ENCODE measurements around the gene KCNJ15. TPM values are rescaled to one million over a fixed set of nuclear protein-coding genes. Genes with fewer than 3 reads are reported as not detected.

The KCNJ15 gene
- total RNA-seq, 3 donors from 2014 or later, result 0.44 to 0.77 TPM; not detected in 1

DNA sequence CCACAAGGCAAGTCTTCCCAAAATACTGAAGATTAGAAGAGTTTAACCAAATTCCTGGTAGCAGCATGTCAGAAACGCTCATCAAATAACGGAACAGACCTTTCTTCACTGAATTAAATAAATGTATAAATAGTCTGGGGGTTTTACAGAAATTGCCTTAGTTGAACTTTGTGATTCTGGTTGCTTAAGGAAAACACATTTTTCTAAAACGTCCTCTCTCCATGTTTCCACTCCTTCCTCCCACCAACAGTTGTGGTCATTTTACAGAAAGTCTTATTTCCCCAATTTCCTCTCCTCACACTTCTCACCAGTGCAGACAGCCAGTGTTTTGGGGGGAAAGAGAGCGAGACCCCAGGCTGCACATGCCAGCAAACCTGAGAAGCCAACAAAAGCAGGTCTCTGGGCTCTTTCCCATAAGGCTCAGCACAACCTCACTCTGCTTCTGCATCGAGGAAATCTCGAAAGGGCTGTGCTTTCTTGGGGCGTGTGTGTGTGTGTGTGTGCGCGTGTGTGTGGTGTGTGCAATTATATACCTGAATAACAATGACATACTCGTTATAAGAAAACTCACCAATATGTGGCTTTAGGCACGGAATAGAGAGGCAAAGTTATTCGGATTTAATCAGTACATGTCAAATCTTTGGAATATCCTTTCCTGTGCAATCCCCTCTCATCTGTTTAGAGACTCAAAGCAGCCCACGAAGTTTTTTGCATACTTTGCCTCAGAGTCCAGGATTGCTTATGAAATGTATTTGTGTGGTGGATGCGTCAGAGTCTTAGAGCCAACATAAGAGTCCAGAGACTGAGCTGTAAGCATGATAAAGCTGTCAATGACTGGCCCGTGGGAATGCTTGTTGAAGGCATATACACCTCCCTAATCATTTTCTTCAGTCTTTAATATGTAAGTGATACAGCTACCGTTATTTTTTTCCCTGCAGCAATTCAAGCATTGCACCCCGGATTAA is 2.0 kb downstream of the KCNJ15 start:
- peak; percentile 22 for ATAC-seq
- TF ChIP-seq, protein P1, sequence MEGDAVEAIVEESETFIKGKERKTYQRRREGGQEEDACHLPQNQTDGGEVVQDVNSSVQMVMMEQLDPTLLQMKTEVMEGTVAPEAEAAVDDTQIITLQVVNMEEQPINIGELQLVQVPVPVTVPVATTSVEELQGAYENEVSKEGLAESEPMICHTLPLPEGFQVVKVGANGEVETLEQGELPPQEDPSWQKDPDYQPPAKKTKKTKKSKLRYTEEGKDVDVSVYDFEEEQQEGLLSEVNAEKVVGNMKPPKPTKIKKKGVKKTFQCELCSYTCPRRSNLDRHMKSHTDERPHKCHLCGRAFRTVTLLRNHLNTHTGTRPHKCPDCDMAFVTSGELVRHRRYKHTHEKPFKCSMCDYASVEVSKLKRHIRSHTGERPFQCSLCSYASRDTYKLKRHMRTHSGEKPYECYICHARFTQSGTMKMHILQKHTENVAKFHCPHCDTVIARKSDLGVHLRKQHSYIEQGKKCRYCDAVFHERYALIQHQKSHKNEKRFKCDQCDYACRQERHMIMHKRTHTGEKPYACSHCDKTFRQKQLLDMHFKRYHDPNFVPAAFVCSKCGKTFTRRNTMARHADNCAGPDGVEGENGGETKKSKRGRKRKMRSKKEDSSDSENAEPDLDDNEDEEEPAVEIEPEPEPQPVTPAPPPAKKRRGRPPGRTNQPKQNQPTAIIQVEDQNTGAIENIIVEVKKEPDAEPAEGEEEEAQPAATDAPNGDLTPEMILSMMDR (IDR thresholded peaks at IDR 0.05), result no peak
- no peak overlapping the region for H3K4me3 ChIP-seq
- no peak for DNase-seq
- H3K4me1 ChIP-seq (ENCODE audit: low read depth), result peaks cover 3% of the 10 kb centered on the region
- no peaks in the 10 kb centered on the region for H3K36me3 ChIP-seq (ENCODE audit: low read depth)
- intact Hi-C loops (cut with DNase I, micrococcal nuclease), result no loop called here
- no peaks in the 10 kb centered on the region for H3K9me3 ChIP-seq

DNA sequence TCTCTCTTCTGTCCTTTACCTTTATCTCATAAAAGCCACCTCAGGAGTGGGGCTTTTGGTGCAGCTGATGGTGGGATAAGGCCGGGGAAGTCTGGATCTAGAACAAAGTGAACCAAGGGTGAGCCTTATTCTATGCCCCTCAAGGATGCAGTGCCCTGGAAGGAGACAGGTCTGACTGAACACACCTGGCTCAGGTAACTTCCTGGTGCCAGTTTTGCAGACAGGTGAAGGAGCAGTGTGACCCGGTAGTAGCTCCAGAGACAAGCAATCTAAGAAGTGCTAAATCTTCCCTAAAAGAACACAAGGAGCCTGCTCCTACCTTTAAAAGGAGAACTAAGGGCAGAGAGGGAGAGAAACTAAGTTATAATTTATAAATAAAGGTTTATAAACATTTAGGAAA is 2.9 kb downstream of the KCNJ15 start:
- intact Hi-C loops (cut with DNase I, micrococcal nuclease), result no loop called here
- no peak overlapping the region for H3K4me3 ChIP-seq
- ATAC-seq, result peak; percentile 65

DNA sequence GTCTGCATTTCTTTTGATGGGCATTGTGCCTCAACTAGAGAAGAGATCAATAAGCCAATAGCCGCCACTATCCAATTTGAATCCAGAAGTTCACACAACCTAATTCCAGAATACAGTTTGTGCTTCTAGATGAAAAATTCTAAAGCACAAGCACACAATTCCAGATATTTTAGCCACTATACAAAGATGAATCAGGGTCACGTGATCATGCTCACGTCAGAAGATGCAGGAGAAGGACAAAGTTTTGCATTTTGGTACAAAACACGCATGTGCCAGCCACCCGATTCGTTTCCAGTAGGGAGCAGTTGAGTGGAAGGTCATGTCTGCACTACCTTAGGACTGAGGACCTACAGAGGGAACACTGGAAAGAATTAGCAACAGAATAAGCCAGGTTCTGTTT is 3.6 kb downstream of the KCNJ15 start:
- no peaks in the 10 kb centered on the region for H3K9me3 ChIP-seq
- TF ChIP-seq, protein P1 (IDR thresholded peaks at IDR 0.05), result no peak
- no peak overlapping the region for H3K4me3 ChIP-seq
- intact Hi-C loops (cut with DNase I, micrococcal nuclease), result no loop called here
- no peaks in the 10 kb centered on the region for H3K36me3 ChIP-seq (ENCODE audit: low read depth)
- ATAC-seq (no peak), DNase-seq (no peak)
- peaks cover 3% of the 10 kb centered on the region for H3K4me1 ChIP-seq (ENCODE audit: low read depth)

More for the DNA sequence above, 2.9 kb downstream of the KCNJ15 start:
- no peaks in the 10 kb centered on the region for H3K9me3 ChIP-seq
- TF ChIP-seq, protein P1 (IDR thresholded peaks at IDR 0.05), result no peak
- no peaks in the 10 kb centered on the region for H3K36me3 ChIP-seq (ENCODE audit: low read depth)
- no peak for DNase-seq
- H3K4me1 ChIP-seq (ENCODE audit: low read depth), result peaks cover 3% of the 10 kb centered on the region

DNA sequence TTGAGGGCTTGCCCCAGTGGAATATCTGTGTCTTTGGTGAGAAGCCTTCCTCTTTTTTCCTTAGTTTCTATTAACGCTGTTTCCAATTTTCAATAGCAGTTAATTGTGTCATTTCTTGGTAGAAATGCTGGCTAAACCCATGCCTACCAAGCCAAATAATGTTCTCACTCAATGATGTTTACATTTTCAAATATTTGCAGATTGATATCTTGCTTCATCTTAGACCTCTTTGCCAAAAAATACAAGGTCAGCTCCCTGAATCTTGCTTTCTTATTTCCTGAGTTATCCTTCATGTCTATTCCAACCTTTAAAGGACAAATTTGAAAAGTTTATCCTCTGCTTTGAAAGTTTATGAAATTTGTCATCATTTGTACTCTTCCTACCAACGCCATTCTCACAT is 5.1 kb downstream of the KCNJ15 start:
- ATAC-seq, result no peak

DNA sequence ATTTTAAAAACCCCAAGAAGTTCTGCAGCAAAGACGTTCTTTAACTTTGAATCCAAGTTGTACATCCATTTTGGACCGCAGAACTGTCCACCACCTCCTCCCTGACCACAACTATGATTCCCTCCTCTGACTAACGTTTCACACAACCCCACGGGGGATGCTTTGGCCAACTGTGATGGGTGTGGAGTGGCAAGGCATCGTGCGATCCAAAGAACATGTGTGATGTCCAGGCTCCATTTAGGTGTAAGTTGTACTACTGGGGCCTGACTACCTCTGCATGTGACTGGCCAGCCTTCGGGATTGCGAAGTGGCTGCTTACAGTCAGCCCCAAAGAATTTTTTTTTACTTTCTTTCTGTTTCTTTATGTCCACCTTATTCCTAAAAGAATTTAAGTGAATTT is 6.7 kb downstream of the KCNJ15 start:
- H3K9me3 ChIP-seq, result no peaks in the 10 kb centered on the region
- no peaks in the 10 kb centered on the region for H3K36me3 ChIP-seq (ENCODE audit: low read depth)
- H3K4me3 ChIP-seq, result no peak overlapping the region
- intact Hi-C loops (cut with DNase I, micrococcal nuclease), result no loop called here
- ATAC-seq (no peak), DNase-seq (no peak)
- TF ChIP-seq, protein P1 (IDR thresholded peaks at IDR 0.05), result no peak
- peaks cover 4% of the 10 kb centered on the region for H3K4me1 ChIP-seq (ENCODE audit: low read depth)

More for the DNA sequence above, 5.1 kb downstream of the KCNJ15 start:
- Histone ChIP-seq H3K9me3 (no peaks in the 10 kb centered on the region), H3K4me3 (no peak overlapping the region), H3K4me1 (ENCODE audit: low read depth) (peaks cover 3% of the 10 kb centered on the region), H3K36me3 (ENCODE audit: low read depth) (no peaks in the 10 kb centered on the region)
- intact Hi-C loops (cut with DNase I, micrococcal nuclease), result no loop called here
- no peak for DNase-seq
- TF ChIP-seq, protein P1 (IDR thresholded peaks at IDR 0.05), result no peak
